ENCODE data around the gene ZNF668. TPM values are rescaled to one million over a fixed set of nuclear protein-coding genes. Genes with fewer than 3 reads are reported as not detected.

Gene ZNF668
- total and polyA plus RNA-seq, 2 experiments from 2014 or later = 6.2 to 13.1 TPM

Other genes starting within 250 kb of the ZNF668 start
- gene BCL7C, start 180.2 kb downstream of the ZNF668 start, total RNA-seq (2014; rRNA removed; shearing (Covaris generic)) = 17.5 and 20.4 TPM in 2 replicates
- 21.8 and 22.1 TPM in 2 replicates for gene BCL7C, start 180.2 kb downstream of the ZNF668 start, polyA plus RNA-seq (2016; fragmentation: Nextera tagmentation; extraction: Ambion mirVana)
- 0.52 and 0.54 TPM in 2 replicates for gene CTF1, start 177.6 kb downstream of the ZNF668 start, total RNA-seq (2014; rRNA removed; shearing (Covaris generic))
- gene CTF1, start 177.6 kb downstream of the ZNF668 start, polyA plus RNA-seq (2016; fragmentation: Nextera tagmentation; extraction: Ambion mirVana) = 0.24 and 0.43 TPM in 2 replicates
- gene FBXL19, start 150.7 kb downstream of the ZNF668 start, total RNA-seq (2014; rRNA removed; shearing (Covaris generic)) = 63.5 and 71.5 TPM in 2 replicates
- 12.5 and 16.4 TPM in 2 replicates for gene FBXL19, start 150.7 kb downstream of the ZNF668 start, polyA plus RNA-seq (2016; fragmentation: Nextera tagmentation; extraction: Ambion mirVana)
- 14.9 and 15.9 TPM in 2 replicates for gene ORAI3, start 125.2 kb downstream of the ZNF668 start, total RNA-seq (2014; rRNA removed; shearing (Covaris generic))
- gene ORAI3, start 125.2 kb downstream of the ZNF668 start, polyA plus RNA-seq (2016; fragmentation: Nextera tagmentation; extraction: Ambion mirVana) = 6.9 and 9.8 TPM in 2 replicates
- 14.5 and 21.9 TPM in 2 replicates for gene SETD1A, start 116.5 kb downstream of the ZNF668 start, total RNA-seq (2014; rRNA removed; shearing (Covaris generic))
- 10.8 and 10.9 TPM in 2 replicates for gene SETD1A, start 116.5 kb downstream of the ZNF668 start, polyA plus RNA-seq (2016; fragmentation: Nextera tagmentation; extraction: Ambion mirVana)
- 6.4 and 12.2 TPM in 2 replicates for gene HSD3B7, start 89.0 kb downstream of the ZNF668 start, total RNA-seq (2014; rRNA removed; shearing (Covaris generic))
- 4.3 TPM in 2 replicates for gene HSD3B7, start 89.0 kb downstream of the ZNF668 start, polyA plus RNA-seq (2016; fragmentation: Nextera tagmentation; extraction: Ambion mirVana)
- 7.2 and 9.5 TPM in 2 replicates for gene STX1B, start 63.6 kb downstream of the ZNF668 start, total RNA-seq (2014; rRNA removed; shearing (Covaris generic))
- 1.7 and 2.5 TPM in 2 replicates for gene STX1B, start 63.6 kb downstream of the ZNF668 start, polyA plus RNA-seq (2016; fragmentation: Nextera tagmentation; extraction: Ambion mirVana)
- gene STX4, start 40.7 kb downstream of the ZNF668 start, total RNA-seq (2014; rRNA removed; shearing (Covaris generic)) = 13.0 TPM in 2 replicates
- 39.3 and 40.8 TPM in 2 replicates for gene STX4, start 40.7 kb downstream of the ZNF668 start, polyA plus RNA-seq (2016; fragmentation: Nextera tagmentation; extraction: Ambion mirVana)
- gene ZNF646, start 182 bp upstream of the ZNF668 start, total RNA-seq (2014; rRNA removed; shearing (Covaris generic)) = 19.3 and 29.3 TPM in 2 replicates
- gene ZNF646, start 182 bp upstream of the ZNF668 start, polyA plus RNA-seq (2016; fragmentation: Nextera tagmentation; extraction: Ambion mirVana) = 5.3 and 6.3 TPM in 2 replicates
- 1.6 and 2.7 TPM in 2 replicates for gene PRSS53, start 14.7 kb upstream of the ZNF668 start, total RNA-seq (2014; rRNA removed; shearing (Covaris generic))
- gene PRSS53, start 14.7 kb upstream of the ZNF668 start, polyA plus RNA-seq (2016; fragmentation: Nextera tagmentation; extraction: Ambion mirVana) = 0.16 and 0.36 TPM in 2 replicates
- 100 and 106 TPM in 2 replicates for gene VKORC1, start 20.6 kb upstream of the ZNF668 start, total RNA-seq (2014; rRNA removed; shearing (Covaris generic))
- gene VKORC1, start 20.6 kb upstream of the ZNF668 start, polyA plus RNA-seq (2016; fragmentation: Nextera tagmentation; extraction: Ambion mirVana) = 89.6 and 96.5 TPM in 2 replicates
- gene BCKDK, start 34.1 kb upstream of the ZNF668 start, total RNA-seq (2014; rRNA removed; shearing (Covaris generic)) = 58.9 and 71.2 TPM in 2 replicates
- 35.9 and 36.1 TPM in 2 replicates for gene BCKDK, start 34.1 kb upstream of the ZNF668 start, polyA plus RNA-seq (2016; fragmentation: Nextera tagmentation; extraction: Ambion mirVana)
- gene KAT8, start 43.4 kb upstream of the ZNF668 start, total RNA-seq (2014; rRNA removed; shearing (Covaris generic)) = 84.8 and 85.4 TPM in 2 replicates
- gene KAT8, start 43.4 kb upstream of the ZNF668 start, polyA plus RNA-seq (2016; fragmentation: Nextera tagmentation; extraction: Ambion mirVana) = 47.6 and 50.9 TPM in 2 replicates
- 75.9 and 77.0 TPM in 2 replicates for gene PRSS8, start 61.5 kb upstream of the ZNF668 start, total RNA-seq (2014; rRNA removed; shearing (Covaris generic))
- 59.2 and 65.3 TPM in 2 replicates for gene PRSS8, start 61.5 kb upstream of the ZNF668 start, polyA plus RNA-seq (2016; fragmentation: Nextera tagmentation; extraction: Ambion mirVana)
- gene PRSS36, start 75.8 kb upstream of the ZNF668 start, total RNA-seq (2014; rRNA removed; shearing (Covaris generic)) = 1.3 and 1.4 TPM in 2 replicates
- gene PRSS36, start 75.8 kb upstream of the ZNF668 start, polyA plus RNA-seq (2016; fragmentation: Nextera tagmentation; extraction: Ambion mirVana) = 0.91 and 1.4 TPM in 2 replicates
- 213 and 247 TPM in 2 replicates for gene FUS, start 105.9 kb upstream of the ZNF668 start, total RNA-seq (2014; rRNA removed; shearing (Covaris generic))
- 528 and 553 TPM in 2 replicates for gene FUS, start 105.9 kb upstream of the ZNF668 start, polyA plus RNA-seq (2016; fragmentation: Nextera tagmentation; extraction: Ambion mirVana)
- gene PYCARD, start 128.5 kb upstream of the ZNF668 start, total RNA-seq (2014; rRNA removed; shearing (Covaris generic)) = 25.7 and 54.0 TPM in 2 replicates
- 53.1 and 56.7 TPM in 2 replicates for gene PYCARD, start 128.5 kb upstream of the ZNF668 start, polyA plus RNA-seq (2016; fragmentation: Nextera tagmentation; extraction: Ambion mirVana)
- gene TRIM72, start 139.9 kb upstream of the ZNF668 start, total RNA-seq (2014; rRNA removed; shearing (Covaris generic)) = 1.1 and 1.3 TPM in 2 replicates
- 0.54 and 0.81 TPM in 2 replicates for gene TRIM72, start 139.9 kb upstream of the ZNF668 start, polyA plus RNA-seq (2016; fragmentation: Nextera tagmentation; extraction: Ambion mirVana)
- not detected in 2 replicates for gene PYDC1, start 142.9 kb upstream of the ZNF668 start, total RNA-seq (2014; rRNA removed; shearing (Covaris generic))
- gene PYDC1, start 142.9 kb upstream of the ZNF668 start, polyA plus RNA-seq (2016; fragmentation: Nextera tagmentation; extraction: Ambion mirVana) = 1.8 and 3.0 TPM in 2 replicates
- 0.14 TPM in 1 of 2 replicates, not detected in the other for gene ITGAM, start 185.7 kb upstream of the ZNF668 start, total RNA-seq (2014; rRNA removed; shearing (Covaris generic))
- 0.03 and 0.52 TPM in 2 replicates for gene ITGAM, start 185.7 kb upstream of the ZNF668 start, polyA plus RNA-seq (2016; fragmentation: Nextera tagmentation; extraction: Ambion mirVana)